Kidney (tissue), 14 donors: Measurements from ENCODE around the gene CARS1. TPM values are rescaled to one million over a fixed set of nuclear protein-coding genes. Genes with fewer than 3 reads are reported as not detected.
A peak's percentile ranks its signal among the peaks of the same experiment; 100 is the strongest.

Source experiments
- DNase-seq, 5 donors: peaks; one replicate each; pipeline ENCODE4 v3.0.0-alpha.2; 2013 to 2020
- FAIRE-seq: peaks from 2 replicates; lab custom pipeline; 2012; peaks lifted over from hg19 to GRCh38; lab: Jason Lieb, UNC
- H3K27ac ChIP-seq, 2 donors: one replicate each; pipeline ENCODE4 v1.7.0; 2013; ENCODE audit warnings: low read depth in 2 of 2, low read length in 2 of 2, inconsistent platforms in 1 of 2
- H3K27me3 ChIP-seq: one replicate; pipeline ENCODE4 v1.7.1; 2013; ENCODE audit warnings: low read length, inconsistent platforms; ENCODE audit not compliant: control insufficient read depth, insufficient read depth
- H3K36me3 ChIP-seq, 3 donors: one replicate each; pipeline versions ENCODE4 v1.7.0 to v1.7.1; 2013; ENCODE audit warnings: low read length in 3 of 3, control low read depth in 1 of 3, inconsistent platforms in 1 of 3; ENCODE audit not compliant: insufficient read depth in 3 of 3, control insufficient read depth in 2 of 3
- H3K4me1 ChIP-seq, 3 donors: one replicate each; pipeline versions ENCODE4 v1.7.0 to v1.7.1; 2013; ENCODE audit warnings: low read length in 3 of 3, inconsistent platforms in 1 of 3, low read depth in 1 of 3; ENCODE audit not compliant: control insufficient read depth in 2 of 3, insufficient read depth in 2 of 3
- H3K4me3 ChIP-seq, 3 donors: one replicate each; pipeline versions ENCODE4 v1.7.0 to v1.8.1; 2013; ENCODE audit warnings: low read length in 3 of 3, control low read depth in 1 of 3, inconsistent platforms in 1 of 3
- H3K9ac ChIP-seq, 3 donors: one replicate each; pipeline versions ENCODE4 v1.7.0 to v1.7.1; 2013; ENCODE audit warnings: low read length in 3 of 3, control low read depth in 1 of 3, inconsistent platforms in 1 of 3
- H3K9me3 ChIP-seq, 3 donors: one replicate each; pipeline versions ENCODE4 v1.7.0 to v1.7.1; 2013; ENCODE audit warnings: low read length in 3 of 3, control low read depth in 1 of 3, inconsistent platforms in 1 of 3; ENCODE audit not compliant: control insufficient read depth in 2 of 3, insufficient read depth in 1 of 3
- CTCF ChIP-seq: IDR thresholded peaks from 3 replicates; pipeline ENCODE4 v1.5.1; 2012; ENCODE audit warnings: mild to moderate bottlenecking, moderate library complexity, borderline replicate concordance; ENCODE audit not compliant: insufficient read depth; ENCODE audit errors: extremely low read depth
- intact Hi-C: fragments of 100-400 bp; cut with DNase I; formaldehyde crosslinking; loops from one replicate; pipeline ENCODE4 v1.11.1; 2022
- polyA plus RNA-seq: library from polyadenylated mRNA; stranded (reverse); fragments of 350-450 nt; fragmentation: Illumina TruSeq; extraction: RNeasy Lipid Tissue Mini Kit (QIAGEN cat#74804); gene quantifications from one replicate; pipeline ENCODE4 v1.2.3, GENCODE V29; 2014; ENCODE audit warnings: low read depth, low replicate concordance; ENCODE audit not compliant: insufficient read depth
- total RNA-seq: library from RNA; stranded (reverse); fragmentation: NEBNext Ultra II Directional; extraction: Animal tissue kit (Norgen Biotek cat#: 25700); gene quantifications from one replicate; pipeline ENCODE4 v1.2.1, GENCODE V29; 2021
- donor health status: control.
- donor health status: control.
- donor health status: control.
- donor health status: control.
- donor health status: control.
- donor health status: DM: yes; HTN: yes; CAD: no.
- donor health status: Normal renal cell carcinoma (clear cell type).

Gene CARS1
- total and polyA plus RNA-seq, 2 donors from 2014 or later: 26.5 to 49.5 TPM

- intact Hi-C loops: no loop called here
- no peaks in the 10 kb centered on the region for H3K9me3 ChIP-seq
- TF ChIP-seq CTCF: no peak
- H3K4me3 ChIP-seq: no peak overlapping the region
- H3K27me3 ChIP-seq: no peaks in the 10 kb centered on the region
- no peak overlapping the region for H3K9ac ChIP-seq
- DNase-seq: no peak
- H3K27ac ChIP-seq: no peak overlapping the region
- no peak for FAIRE-seq
- peaks cover 2 to 17% (median 4%) of the 10 kb centered on the region in 3 donors for H3K36me3 ChIP-seq
- H3K4me1 ChIP-seq: peaks cover 0 to 25% (median 22%) of the 10 kb centered on the region in 3 donors
Measured at GRCh38 chr11:3004481-3004880, 52.7 kb downstream of the CARS1 start.

- H3K9ac ChIP-seq: no peak overlapping the region
- no peak for TF ChIP-seq CTCF
- no peak overlapping the region for H3K4me3 ChIP-seq
- no peaks in the 10 kb centered on the region for H3K9me3 ChIP-seq
- no peak for FAIRE-seq
- no peaks in the 10 kb centered on the region for H3K27me3 ChIP-seq
- peaks cover 0 to 27% (median 22%) of the 10 kb centered on the region in 3 donors for H3K4me1 ChIP-seq
- peaks cover 2 to 17% (median 4%) of the 10 kb centered on the region in 3 donors for H3K36me3 ChIP-seq
- no peak for DNase-seq
- no peak overlapping the region for H3K27ac ChIP-seq
- intact Hi-C loops: no loop called here
Measured at GRCh38 chr11:3003396-3004231, 53.6 kb downstream of the CARS1 start.

- H3K4me1 ChIP-seq: peaks cover 0 to 27% (median 22%) of the 10 kb centered on the region in 3 donors
- H3K9me3 ChIP-seq: no peaks in the 10 kb centered on the region
- intact Hi-C loops: no loop called here
- TF ChIP-seq CTCF: no peak
- H3K27me3 ChIP-seq: no peaks in the 10 kb centered on the region
- DNase-seq (peak in 1 of 5 donors; percentile 4), FAIRE-seq (no peak)
- no peak overlapping the region for H3K9ac ChIP-seq
- H3K27ac ChIP-seq: no peak overlapping the region
- H3K4me3 ChIP-seq: no peak overlapping the region
- peaks cover 2 to 17% (median 4%) of the 10 kb centered on the region in 3 donors for H3K36me3 ChIP-seq
Measured at GRCh38 chr11:3002871-3003270, 54.4 kb downstream of the CARS1 start.
